HepG2 (cell line): ENCODE data around the gene ZNF213. TPM values are rescaled to one million over a fixed set of nuclear protein-coding genes. Genes with fewer than 3 reads are reported as not detected.

ENCODE experiments used
- EEA1 ChIP-seq: sonication (generic); formaldehyde crosslinking; IDR thresholded peaks from 2 replicates; pipeline ENCODE4 v1.5.1; 2020; ENCODE audit warnings: mild to moderate bottlenecking, missing genetic modification reagents, borderline replicate concordance
- EZH2 ChIP-seq: conservative IDR thresholded peaks from 2 replicates; pipeline ENCODE4 v1.6.1; 2012; ENCODE audit warnings: mild to moderate bottlenecking, low read depth, low read length, moderate library complexity
- FOSL1 ChIP-seq: sonication (generic); formaldehyde crosslinking; IDR thresholded peaks from 2 replicates; pipeline ENCODE4 v1.9.0; 2021; ENCODE audit warnings: missing genetic modification reagents, borderline replicate concordance
- FOXK1 ChIP-seq: sonication (generic); formaldehyde crosslinking; IDR thresholded peaks from 2 replicates; pipeline ENCODE4 v1.4.0; 2020; ENCODE audit warnings: low read depth, missing genetic modification reagents, borderline replicate concordance
- IKZF4 ChIP-seq: sonication (generic); formaldehyde crosslinking; IDR thresholded peaks from 2 replicates; pipeline ENCODE4 v1.5.1; 2020; ENCODE audit warnings: borderline replicate concordance, mild to moderate bottlenecking, low read depth, missing genetic modification reagents; ENCODE audit errors: not compliant biosample characterization
- MED1 ChIP-seq: sonication (generic); formaldehyde crosslinking; IDR thresholded peaks from 2 replicates; pipeline ENCODE4 v1.4.0; 2020; ENCODE audit warnings: missing genetic modification reagents
- NFE2L2 ChIP-seq: fragments of 150-350 bp; IDR thresholded peaks from 2 replicates; pipeline ENCODE4 v1.6.1; 2014; ENCODE audit warnings: low read length
- NONO ChIP-seq, 2 experiments: fragments of 450-650 bp in 1 of 2; sonication (generic) in 1 of 2; formaldehyde crosslinking in 1 of 2; IDR thresholded peaks in 1 of 2; conservative IDR thresholded peaks in 1 of 2; 2 replicates each; pipeline versions ENCODE4 v1.6.1 to v1.8.0; 2017 to 2022; ENCODE audit warnings: mild to moderate bottlenecking in 1 of 2, missing genetic modification reagents in 1 of 2, moderate library complexity in 1 of 2
- SALL2 ChIP-seq: sonication (generic); formaldehyde crosslinking; IDR thresholded peaks from 2 replicates; pipeline ENCODE4 v1.8.1; 2023; ENCODE audit warnings: mild to moderate bottlenecking, missing genetic modification reagents, inconsistent platforms
- SMYD3 ChIP-seq: sonication (generic); formaldehyde crosslinking; IDR thresholded peaks from 2 replicates; pipeline ENCODE4 v1.8.1; 2023; ENCODE audit warnings: mild to moderate bottlenecking, missing genetic modification reagents
- YY1 ChIP-seq: IDR thresholded peaks from 2 replicates; pipeline ENCODE4 v1.6.1; 2011; ENCODE audit warnings: low read length, low read depth, moderate library complexity, mild to moderate bottlenecking; ENCODE audit not compliant: insufficient read depth, insufficient replicate concordance
- ZBTB38 ChIP-seq: sonication (generic); formaldehyde crosslinking; IDR thresholded peaks from 2 replicates; pipeline ENCODE4 v1.5.1; 2020; ENCODE audit warnings: mild to moderate bottlenecking, missing genetic modification reagents
- ZMYM4 ChIP-seq: sonication (generic); formaldehyde crosslinking; IDR thresholded peaks from 2 replicates; pipeline ENCODE4 v1.8.1; 2023; ENCODE audit warnings: mild to moderate bottlenecking, missing genetic modification reagents
- ZNF431 ChIP-seq: sonication (generic); formaldehyde crosslinking; IDR thresholded peaks from 2 replicates; pipeline ENCODE4 v1.9.0; 2022; ENCODE audit warnings: missing genetic modification reagents, low read depth, mild to moderate bottlenecking, borderline replicate concordance
- ZNF468 ChIP-seq: sonication (generic); formaldehyde crosslinking; IDR thresholded peaks from 2 replicates; pipeline ENCODE4 v1.8.0; 2022; ENCODE audit warnings: mild to moderate bottlenecking, moderate library complexity, missing genetic modification reagents
- ZNF792 ChIP-seq: IDR thresholded peaks from 2 replicates; pipeline ENCODE4 v1.6.1; 2016
- polyA plus RNA-seq, 8 experiments: library from polyadenylated mRNA; depleted of rRNA in 3 of 8; stranded (reverse) in 7 of 8; unstranded in 1 of 8; fragments of >200 nt; fragmentation: Illumina TruSeq in 4 of 8; extraction: Trizol in 4 of 8; gene quantifications; 2 replicates each; pipeline versions ENCODE4 v1.2.1 to v1.2.3, GENCODE V29; 2011 to 2016; ENCODE audit warnings: low read depth in 4 of 8, missing spikeins in 1 of 8, mixed read lengths in 1 of 8; ENCODE audit not compliant: insufficient read depth in 1 of 8
- total RNA-seq, 5 experiments: library from RNA; depleted of rRNA; stranded (reverse); fragments of >200 nt; fragmentation: Illumina TruSeq; extraction: Trizol; gene quantifications; 2 replicates each; pipeline ENCODE4 v1.2.3, GENCODE V29; 2016; ENCODE audit warnings: low read depth in 1 of 5
- TF ChIP-seq, protein P1 (sequence below): IDR thresholded peaks from 2 replicates; pipeline ENCODE4 v1.6.1; 2016; ENCODE audit warnings: mild to moderate bottlenecking
- TF ChIP-seq, protein P2 (sequence below): sonication (generic); formaldehyde crosslinking; IDR thresholded peaks from 2 replicates; pipeline ENCODE4 v1.5.1; 2020; ENCODE audit warnings: missing genetic modification reagents, mild to moderate bottlenecking, borderline replicate concordance
- TF ChIP-seq, protein P3 (sequence below): IDR thresholded peaks from 2 replicates; pipeline ENCODE4 v1.6.1; 2018; ENCODE audit warnings: missing genetic modification reagents, mild to moderate bottlenecking, missing compliant biosample characterization
- TF ChIP-seq, protein P4 (sequence below): sonication (generic); formaldehyde crosslinking; IDR thresholded peaks from 2 replicates; pipeline ENCODE4 v1.8.0; 2022; ENCODE audit warnings: mild to moderate bottlenecking, missing genetic modification reagents, borderline replicate concordance
- TF ChIP-seq, protein P5 (sequence below): IDR thresholded peaks from 2 replicates; pipeline ENCODE4 v1.6.1; 2016; ENCODE audit warnings: low read depth, control low read depth

Gene ZNF213
- total and polyA plus RNA-seq, 2 of the 13 experiments (the other 11 are each of a cell fraction or from before 2014, with no cell fraction given) = 0.59 to 0.97 TPM

DNA sequence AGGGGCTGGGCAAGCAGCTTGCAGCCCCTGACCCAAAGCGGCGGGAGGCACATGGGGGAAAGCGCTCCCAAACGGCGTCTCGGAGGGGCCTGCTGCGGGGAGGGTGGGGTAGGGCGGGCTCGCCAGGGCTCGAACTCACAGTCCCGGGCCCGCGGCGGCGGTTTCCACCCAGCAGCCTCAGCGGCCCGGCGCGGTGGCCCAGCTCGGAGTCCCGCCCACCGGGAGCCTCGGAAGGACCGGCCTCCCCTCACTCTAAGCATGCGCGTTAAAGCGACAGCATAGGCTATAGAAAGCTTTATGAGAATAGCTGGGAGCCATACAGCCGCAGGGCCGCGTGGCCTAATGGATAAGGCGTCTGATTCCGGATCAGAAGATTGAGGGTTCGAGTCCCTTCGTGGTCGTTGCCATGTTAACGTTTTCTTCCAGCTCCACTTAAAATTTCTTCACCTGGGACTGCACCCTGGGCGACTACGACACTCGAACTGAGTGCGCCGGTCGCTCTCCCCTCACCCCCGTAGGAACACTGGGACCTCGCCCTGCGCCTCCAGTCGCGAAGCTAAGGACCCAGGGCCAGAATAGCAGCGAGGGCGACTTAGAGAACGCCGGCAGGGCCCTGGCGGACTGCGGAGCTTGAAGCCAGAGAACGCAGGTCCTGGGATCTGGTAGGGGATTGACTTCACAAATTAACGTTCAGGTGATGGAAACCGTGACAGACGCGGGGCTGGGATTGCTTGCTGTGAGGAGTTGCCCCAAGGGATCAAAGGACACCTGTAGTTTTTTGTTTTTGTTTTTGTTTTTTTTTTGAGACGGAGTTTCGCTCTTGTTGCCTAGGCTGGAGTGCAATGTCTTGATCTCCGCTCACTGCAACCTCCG is 15.8 kb downstream of the ZNF213 start (continued):
- TF ChIP-seq SMYD3 (CRISPR knock-in tag) = 0 out of 2 replicates have a peak, but pooled peaks have one; percentile 61
- TF ChIP-seq ZMYM4 (CRISPR knock-in tag) = peak; percentile 61
- TF ChIP-seq, protein P1, sequence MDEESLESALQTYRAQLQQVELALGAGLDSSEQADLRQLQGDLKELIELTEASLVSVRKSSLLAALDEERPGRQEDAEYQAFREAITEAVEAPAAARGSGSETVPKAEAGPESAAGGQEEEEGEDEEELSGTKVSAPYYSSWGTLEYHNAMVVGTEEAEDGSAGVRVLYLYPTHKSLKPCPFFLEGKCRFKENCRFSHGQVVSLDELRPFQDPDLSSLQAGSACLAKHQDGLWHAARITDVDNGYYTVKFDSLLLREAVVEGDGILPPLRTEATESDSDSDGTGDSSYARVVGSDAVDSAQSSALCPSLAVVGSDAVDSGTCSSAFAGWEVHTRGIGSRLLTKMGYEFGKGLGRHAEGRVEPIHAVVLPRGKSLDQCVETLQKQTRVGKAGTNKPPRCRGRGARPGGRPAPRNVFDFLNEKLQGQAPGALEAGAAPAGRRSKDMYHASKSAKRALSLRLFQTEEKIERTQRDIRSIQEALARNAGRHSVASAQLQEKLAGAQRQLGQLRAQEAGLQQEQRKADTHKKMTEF = peak; percentile 79
- TF ChIP-seq IKZF4 (CRISPR knock-in tag) = peak; percentile 37
- TF ChIP-seq, protein P2, sequence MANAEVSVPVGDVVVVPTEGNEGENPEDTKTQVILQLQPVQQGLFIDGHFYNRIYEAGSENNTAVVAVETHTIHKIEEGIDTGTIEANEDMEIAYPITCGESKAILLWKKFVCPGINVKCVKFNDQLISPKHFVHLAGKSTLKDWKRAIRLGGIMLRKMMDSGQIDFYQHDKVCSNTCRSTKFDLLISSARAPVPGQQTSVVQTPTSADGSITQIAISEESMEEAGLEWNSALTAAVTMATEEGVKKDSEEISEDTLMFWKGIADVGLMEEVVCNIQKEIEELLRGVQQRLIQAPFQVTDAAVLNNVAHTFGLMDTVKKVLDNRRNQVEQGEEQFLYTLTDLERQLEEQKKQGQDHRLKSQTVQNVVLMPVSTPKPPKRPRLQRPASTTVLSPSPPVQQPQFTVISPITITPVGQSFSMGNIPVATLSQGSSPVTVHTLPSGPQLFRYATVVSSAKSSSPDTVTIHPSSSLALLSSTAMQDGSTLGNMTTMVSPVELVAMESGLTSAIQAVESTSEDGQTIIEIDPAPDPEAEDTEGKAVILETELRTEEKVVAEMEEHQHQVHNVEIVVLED = peak; percentile 59; the same call in 1 of the 2 replicates
- peak; percentile 54; the same call in 1 of the 2 replicates for TF ChIP-seq SALL2 (CRISPR knock-in tag)
- TF ChIP-seq EZH2 = no peak
- peak; percentile 87 for TF ChIP-seq MED1 (CRISPR knock-in tag)
- TF ChIP-seq FOXK1 (CRISPR knock-in tag) = peak; percentile 78; the same call in 1 of the 2 replicates
- no peak for TF ChIP-seq NFE2L2
- TF ChIP-seq, protein P3, sequence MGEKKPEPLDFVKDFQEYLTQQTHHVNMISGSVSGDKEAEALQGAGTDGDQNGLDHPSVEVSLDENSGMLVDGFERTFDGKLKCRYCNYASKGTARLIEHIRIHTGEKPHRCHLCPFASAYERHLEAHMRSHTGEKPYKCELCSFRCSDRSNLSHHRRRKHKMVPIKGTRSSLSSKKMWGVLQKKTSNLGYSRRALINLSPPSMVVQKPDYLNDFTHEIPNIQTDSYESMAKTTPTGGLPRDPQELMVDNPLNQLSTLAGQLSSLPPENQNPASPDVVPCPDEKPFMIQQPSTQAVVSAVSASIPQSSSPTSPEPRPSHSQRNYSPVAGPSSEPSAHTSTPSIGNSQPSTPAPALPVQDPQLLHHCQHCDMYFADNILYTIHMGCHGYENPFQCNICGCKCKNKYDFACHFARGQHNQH (CRISPR knock-in tag) = peak; percentile 93
- no peak for TF ChIP-seq FOSL1 (CRISPR knock-in tag)
- TF ChIP-seq, protein P4, sequence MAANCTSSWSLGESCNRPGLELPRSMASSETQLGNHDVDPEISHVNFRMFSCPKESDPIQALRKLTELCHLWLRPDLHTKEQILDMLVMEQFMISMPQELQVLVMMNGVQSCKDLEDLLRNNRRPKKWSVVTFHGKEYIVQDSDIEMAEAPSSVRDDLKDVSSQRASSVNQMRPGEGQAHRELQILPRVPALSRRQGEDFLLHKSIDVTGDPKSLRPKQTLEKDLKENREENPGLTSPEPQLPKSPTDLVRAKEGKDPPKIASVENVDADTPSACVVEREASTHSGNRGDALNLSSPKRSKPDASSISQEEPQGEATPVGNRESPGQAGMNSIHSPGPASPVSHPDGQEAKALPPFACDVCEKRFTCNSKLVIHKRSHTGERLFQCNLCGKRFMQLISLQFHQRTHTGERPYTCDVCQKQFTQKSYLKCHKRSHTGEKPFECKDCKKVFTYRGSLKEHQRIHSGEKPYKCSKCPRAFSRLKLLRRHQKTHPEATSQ (CRISPR knock-in tag) = no peak
- TF ChIP-seq ZNF792 (CRISPR knock-in tag) = peak; percentile 73; the same call in 1 of the 2 replicates
- no peak for TF ChIP-seq ZNF468 (CRISPR knock-in tag)
- TF ChIP-seq YY1 = peak; percentile 54
- TF ChIP-seq, protein P5, sequence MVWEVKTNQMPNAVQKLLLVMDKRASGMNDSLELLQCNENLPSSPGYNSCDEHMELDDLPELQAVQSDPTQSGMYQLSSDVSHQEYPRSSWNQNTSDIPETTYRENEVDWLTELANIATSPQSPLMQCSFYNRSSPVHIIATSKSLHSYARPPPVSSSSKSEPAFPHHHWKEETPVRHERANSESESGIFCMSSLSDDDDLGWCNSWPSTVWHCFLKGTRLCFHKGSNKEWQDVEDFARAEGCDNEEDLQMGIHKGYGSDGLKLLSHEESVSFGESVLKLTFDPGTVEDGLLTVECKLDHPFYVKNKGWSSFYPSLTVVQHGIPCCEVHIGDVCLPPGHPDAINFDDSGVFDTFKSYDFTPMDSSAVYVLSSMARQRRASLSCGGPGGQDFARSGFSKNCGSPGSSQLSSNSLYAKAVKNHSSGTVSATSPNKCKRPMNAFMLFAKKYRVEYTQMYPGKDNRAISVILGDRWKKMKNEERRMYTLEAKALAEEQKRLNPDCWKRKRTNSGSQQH = no peak
- no peak for TF ChIP-seq ZNF431
- TF ChIP-seq NONO (IDR thresholded peaks at IDR 0.05) = no peak
- peak; percentile 73 for TF ChIP-seq NONO (CRISPR knock-in tag; conservative IDR thresholded peaks at IDR 0.05)
- peak; percentile 70; the same call in 1 of the 2 replicates for TF ChIP-seq ZBTB38 (CRISPR knock-in tag)
- 0 out of 2 replicates have a peak, but pooled peaks have one; percentile 52 for TF ChIP-seq EEA1 (CRISPR knock-in tag)
